Breast epithelium (tissue), 4 donors: ENCODE measurements around the gene FAM117B. TPM values are rescaled to one million over a fixed set of nuclear protein-coding genes. Genes with fewer than 3 reads are reported as not detected.

Experiments
- DNase-seq, 2 donors: peaks; one replicate each; pipeline ENCODE4 v3.0.0-alpha.2; 2019; ENCODE audit warnings: low spot score in 2 of 2
- H3K27ac ChIP-seq, 2 donors: fragments of 200-600 bp; sonication (generic) in 1 of 2; one replicate each; pipeline ENCODE4 v1.5.1; 2016 to 2019; ENCODE audit warnings: mild to moderate bottlenecking in 1 of 2
- H3K27me3 ChIP-seq, 2 donors: fragments of 200-600 bp; sonication (generic) in 1 of 2; one replicate each; pipeline versions ENCODE4 v1.5.1 to v1.6.0; 2017 to 2019; ENCODE audit warnings: control low read depth in 1 of 2, mild to moderate bottlenecking in 1 of 2
- H3K36me3 ChIP-seq: fragments of 200-600 bp; one replicate; pipeline ENCODE4 v1.5.1; 2019
- H3K4me1 ChIP-seq, 2 donors: fragments of 200-600 bp; sonication (generic); one replicate each; pipeline ENCODE4 v1.5.1; 2016 to 2019; ENCODE audit warnings: control low read depth in 1 of 2
- H3K4me3 ChIP-seq, 3 donors: fragments of 200-600 bp; sonication (generic); 1 replicate in 2 of 3; 2 replicates in 1 of 3; pipeline ENCODE4 v1.5.1; 2016 to 2019; ENCODE audit warnings: mild to moderate bottlenecking in 3 of 3, moderate library complexity in 2 of 3
- H3K9me3 ChIP-seq, 2 donors: fragments of 200-600 bp; sonication (generic) in 1 of 2; one replicate each; pipeline ENCODE4 v1.5.1; 2016 to 2019; ENCODE audit warnings: control low read depth in 1 of 2
- CTCF ChIP-seq, 3 donors: fragments of 450-650 bp; IDR thresholded peaks; one replicate each; pipeline ENCODE4 v1.5.1; 2016 to 2017; ENCODE audit warnings: antibody characterized with exemption in 3 of 3, mild to moderate bottlenecking in 3 of 3, moderate library complexity in 3 of 3
- POLR2A ChIP-seq: fragments of 450-650 bp; IDR thresholded peaks from one replicate; pipeline ENCODE4 v1.6.1; 2016; ENCODE audit warnings: antibody characterized with exemption, mild to moderate bottlenecking, moderate library complexity
- POLR2AphosphoS5 ChIP-seq, 3 donors: sonication (generic); formaldehyde crosslinking; IDR thresholded peaks; one replicate each; pipeline ENCODE4 v1.6.1; 2017; ENCODE audit warnings: antibody characterized with exemption in 3 of 3
- intact Hi-C: fragments of 100-400 bp; cut with DNase I; formaldehyde crosslinking; loops from one replicate; pipeline ENCODE4 v1.15.1; 2023; ENCODE audit warnings: low total_unique reads
- total RNA-seq, 3 donors: library from RNA; depleted of rRNA; stranded (reverse); fragments of >200 nt; gene quantifications; one replicate each; pipeline ENCODE4 v1.1.0, GENCODE V29; 2016

Gene FAM117B
- total RNA-seq, 3 donors from 2014 or later = 9.4 to 13.1 (median 11.9) TPM

GRCh38 chr2:202764991-202765390 is 130.2 kb downstream of the FAM117B start:
- Histone ChIP-seq H3K36me3 (no peaks in the 10 kb centered on the region), H3K4me1 (no peaks in the 10 kb centered on the region), H3K27ac (no peak overlapping the region), H3K4me3 (no peak overlapping the region), H3K27me3 (no peaks in the 10 kb centered on the region), H3K9me3 (no peaks in the 10 kb centered on the region)
- TF ChIP-seq POLR2A (no peak), POLR2AphosphoS5 (IDR thresholded peaks at IDR 0.05) (no peak), CTCF (IDR thresholded peaks at IDR 0.05) (no peak)
- intact Hi-C loops = no loop called here
- DNase-seq = no peak

- Histone ChIP-seq H3K36me3 (no peaks in the 10 kb centered on the region), H3K27ac (no peak overlapping the region), H3K27me3 (no peaks in the 10 kb centered on the region), H3K9me3 (no peaks in the 10 kb centered on the region), H3K4me3 (no peak overlapping the region), H3K4me1 (no peaks in the 10 kb centered on the region)
- no peak for DNase-seq
- TF ChIP-seq POLR2AphosphoS5 (IDR thresholded peaks at IDR 0.05) (no peak), POLR2A (no peak), CTCF (IDR thresholded peaks at IDR 0.05) (no peak)
- intact Hi-C loops = no loop called here
Observed at GRCh38 chr2:202765436-202765835, 130.7 kb downstream of the FAM117B start.

GRCh38 chr2:202768273-202768672 is 133.5 kb downstream of the FAM117B start:
- no peaks in the 10 kb centered on the region for H3K9me3 ChIP-seq
- no peak for DNase-seq
- H3K27me3 ChIP-seq = no peaks in the 10 kb centered on the region
- H3K36me3 ChIP-seq = no peaks in the 10 kb centered on the region
- H3K27ac ChIP-seq = no peak overlapping the region
- H3K4me1 ChIP-seq = no peaks in the 10 kb centered on the region
- intact Hi-C loops = no loop called here
- TF ChIP-seq POLR2AphosphoS5 (IDR thresholded peaks at IDR 0.05) = no peak
- no peak for TF ChIP-seq CTCF (IDR thresholded peaks at IDR 0.05)
- no peak for TF ChIP-seq POLR2A
- no peak overlapping the region for H3K4me3 ChIP-seq

- intact Hi-C loops = no loop called here
- Histone ChIP-seq H3K27ac (no peak overlapping the region), H3K36me3 (no peaks in the 10 kb centered on the region), H3K4me3 (no peak overlapping the region), H3K4me1 (no peaks in the 10 kb centered on the region), H3K27me3 (no peaks in the 10 kb centered on the region), H3K9me3 (no peaks in the 10 kb centered on the region)
- no peak for DNase-seq
- TF ChIP-seq CTCF (IDR thresholded peaks at IDR 0.05) = no peak
- TF ChIP-seq POLR2A = no peak
- TF ChIP-seq POLR2AphosphoS5 (IDR thresholded peaks at IDR 0.05) = no peak
Observed at GRCh38 chr2:202769201-202769600, 134.4 kb downstream of the FAM117B start.

- Histone ChIP-seq H3K4me1 (no peaks in the 10 kb centered on the region), H3K4me3 (no peak overlapping the region), H3K27me3 (no peaks in the 10 kb centered on the region), H3K9me3 (no peaks in the 10 kb centered on the region), H3K36me3 (no peaks in the 10 kb centered on the region), H3K27ac (no peak overlapping the region)
- intact Hi-C loops = no loop called here
- DNase-seq = no peak
- TF ChIP-seq CTCF (IDR thresholded peaks at IDR 0.05) (no peak), POLR2AphosphoS5 (IDR thresholded peaks at IDR 0.05) (no peak), POLR2A (no peak)
Observed at GRCh38 chr2:202771336-202771735, 136.6 kb downstream of the FAM117B start.
